ENCODE results near the gene SHH.

GRCh38 chr7:155831807-155832524 is 19.7 kb upstream of the SHH start:
- no peak for TF ChIP-seq CTCF (IDR thresholded peaks at IDR 0.05)
- TF ChIP-seq EP300 (IDR thresholded peaks at IDR 0.05), result no peak
- no peak for TF ChIP-seq POLR2A (IDR thresholded peaks at IDR 0.05)

All from tibial nerve (tissue), 4 donors.